Kidney (tissue), 14 donors: ENCODE measurements around the gene CRIM1. TPM values are rescaled to one million over a fixed set of nuclear protein-coding genes. Genes with fewer than 3 reads are reported as not detected.

Experiments used
- DNase-seq, 5 donors: peaks; one replicate each; pipeline ENCODE4 v3.0.0-alpha.2; 2013 to 2020
- FAIRE-seq: peaks from 2 replicates; lab custom pipeline; 2012; peaks lifted over from hg19 to GRCh38; lab: Jason Lieb, UNC
- H3K27ac ChIP-seq, 2 donors: one replicate each; pipeline ENCODE4 v1.7.0; 2013; ENCODE audit warnings: low read depth in 2 of 2, low read length in 2 of 2, inconsistent platforms in 1 of 2
- H3K27me3 ChIP-seq: one replicate; pipeline ENCODE4 v1.7.1; 2013; ENCODE audit warnings: low read length, inconsistent platforms; ENCODE audit not compliant: control insufficient read depth, insufficient read depth
- H3K36me3 ChIP-seq, 3 donors: one replicate each; pipeline versions ENCODE4 v1.7.0 to v1.7.1; 2013; ENCODE audit warnings: low read length in 3 of 3, control low read depth in 1 of 3, inconsistent platforms in 1 of 3; ENCODE audit not compliant: insufficient read depth in 3 of 3, control insufficient read depth in 2 of 3
- H3K4me1 ChIP-seq, 3 donors: one replicate each; pipeline versions ENCODE4 v1.7.0 to v1.7.1; 2013; ENCODE audit warnings: low read length in 3 of 3, inconsistent platforms in 1 of 3, low read depth in 1 of 3; ENCODE audit not compliant: control insufficient read depth in 2 of 3, insufficient read depth in 2 of 3
- H3K4me3 ChIP-seq, 3 donors: one replicate each; pipeline versions ENCODE4 v1.7.0 to v1.8.1; 2013; ENCODE audit warnings: low read length in 3 of 3, control low read depth in 1 of 3, inconsistent platforms in 1 of 3
- H3K9ac ChIP-seq, 3 donors: one replicate each; pipeline versions ENCODE4 v1.7.0 to v1.7.1; 2013; ENCODE audit warnings: low read length in 3 of 3, control low read depth in 1 of 3, inconsistent platforms in 1 of 3
- H3K9me3 ChIP-seq, 3 donors: one replicate each; pipeline versions ENCODE4 v1.7.0 to v1.7.1; 2013; ENCODE audit warnings: low read length in 3 of 3, control low read depth in 1 of 3, inconsistent platforms in 1 of 3; ENCODE audit not compliant: control insufficient read depth in 2 of 3, insufficient read depth in 1 of 3
- intact Hi-C: fragments of 100-400 bp; cut with DNase I; formaldehyde crosslinking; loops from one replicate; pipeline ENCODE4 v1.11.1; 2022
- polyA plus RNA-seq: library from polyadenylated mRNA; stranded (reverse); fragments of 350-450 nt; fragmentation: Illumina TruSeq; extraction: RNeasy Lipid Tissue Mini Kit (QIAGEN cat#74804); gene quantifications from one replicate; pipeline ENCODE4 v1.2.3, GENCODE V29; 2014; ENCODE audit warnings: low read depth, low replicate concordance; ENCODE audit not compliant: insufficient read depth
- total RNA-seq: library from RNA; stranded (reverse); fragmentation: NEBNext Ultra II Directional; extraction: Animal tissue kit (Norgen Biotek cat#: 25700); gene quantifications from one replicate; pipeline ENCODE4 v1.2.1, GENCODE V29; 2021
- TF ChIP-seq, protein P1 (sequence below): IDR thresholded peaks from 3 replicates; pipeline ENCODE4 v1.5.1; 2012; ENCODE audit warnings: mild to moderate bottlenecking, moderate library complexity, borderline replicate concordance; ENCODE audit not compliant: insufficient read depth; ENCODE audit errors: extremely low read depth
- donor health status: control.
- donor health status: control.
- donor health status: control.
- donor health status: control.
- donor health status: control.
- donor health status: DM: yes; HTN: yes; CAD: no.
- donor health status: Normal renal cell carcinoma (clear cell type).

The CRIM1 gene
- total and polyA plus RNA-seq, 2 donors from 2014 or later: 47.2 to 154 TPM

DNA sequence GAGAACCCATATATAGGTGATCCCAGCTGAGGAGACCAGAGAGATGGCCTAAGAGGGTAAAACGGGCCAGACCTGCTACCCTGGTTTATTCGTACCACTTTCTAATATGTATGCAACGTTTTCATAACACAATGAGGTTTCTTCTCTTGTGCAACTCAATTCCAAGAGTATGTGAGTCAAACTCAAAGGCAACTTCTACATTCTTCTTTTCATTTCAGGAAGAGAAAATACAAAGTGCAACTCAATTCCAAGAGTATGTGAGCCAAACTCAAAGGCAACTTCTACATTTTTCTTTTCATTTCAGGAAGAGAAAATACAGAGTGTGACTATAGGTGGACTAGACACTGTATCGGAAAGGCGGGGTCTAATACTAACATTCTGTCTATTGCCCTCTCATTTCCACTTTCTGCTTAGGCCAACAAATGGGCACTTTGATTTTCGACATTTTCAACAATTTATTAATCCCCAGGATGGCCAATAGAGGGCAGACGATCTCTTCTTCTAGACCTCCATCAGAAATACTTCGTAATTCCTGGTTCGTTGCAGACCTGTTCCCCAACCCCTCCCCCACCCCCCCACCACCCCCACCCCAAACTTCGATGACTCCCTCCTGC, 3.7 kb upstream of the CRIM1 start:
- intact Hi-C loops: loop anchor here (10.0 kb wide), 1 partner anchor 143 kb away; no protein-coding TSS in a partner anchor
- H3K4me1 ChIP-seq: peaks cover 3 to 9% (median 8%) of the 10 kb centered on the region in 3 donors
- H3K4me3 ChIP-seq: no peak overlapping the region
- TF ChIP-seq, protein P1, sequence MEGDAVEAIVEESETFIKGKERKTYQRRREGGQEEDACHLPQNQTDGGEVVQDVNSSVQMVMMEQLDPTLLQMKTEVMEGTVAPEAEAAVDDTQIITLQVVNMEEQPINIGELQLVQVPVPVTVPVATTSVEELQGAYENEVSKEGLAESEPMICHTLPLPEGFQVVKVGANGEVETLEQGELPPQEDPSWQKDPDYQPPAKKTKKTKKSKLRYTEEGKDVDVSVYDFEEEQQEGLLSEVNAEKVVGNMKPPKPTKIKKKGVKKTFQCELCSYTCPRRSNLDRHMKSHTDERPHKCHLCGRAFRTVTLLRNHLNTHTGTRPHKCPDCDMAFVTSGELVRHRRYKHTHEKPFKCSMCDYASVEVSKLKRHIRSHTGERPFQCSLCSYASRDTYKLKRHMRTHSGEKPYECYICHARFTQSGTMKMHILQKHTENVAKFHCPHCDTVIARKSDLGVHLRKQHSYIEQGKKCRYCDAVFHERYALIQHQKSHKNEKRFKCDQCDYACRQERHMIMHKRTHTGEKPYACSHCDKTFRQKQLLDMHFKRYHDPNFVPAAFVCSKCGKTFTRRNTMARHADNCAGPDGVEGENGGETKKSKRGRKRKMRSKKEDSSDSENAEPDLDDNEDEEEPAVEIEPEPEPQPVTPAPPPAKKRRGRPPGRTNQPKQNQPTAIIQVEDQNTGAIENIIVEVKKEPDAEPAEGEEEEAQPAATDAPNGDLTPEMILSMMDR: peak; percentile 70
- peak in 2 of 5 donors; percentile 55 to 74 for DNase-seq
- no peak overlapping the region for H3K27ac ChIP-seq
- H3K9ac ChIP-seq: no peak overlapping the region
- FAIRE-seq: no peak
- H3K36me3 ChIP-seq: no peaks in the 10 kb centered on the region
- H3K27me3 ChIP-seq: no peaks in the 10 kb centered on the region
- H3K9me3 ChIP-seq: no peaks in the 10 kb centered on the region

DNA sequence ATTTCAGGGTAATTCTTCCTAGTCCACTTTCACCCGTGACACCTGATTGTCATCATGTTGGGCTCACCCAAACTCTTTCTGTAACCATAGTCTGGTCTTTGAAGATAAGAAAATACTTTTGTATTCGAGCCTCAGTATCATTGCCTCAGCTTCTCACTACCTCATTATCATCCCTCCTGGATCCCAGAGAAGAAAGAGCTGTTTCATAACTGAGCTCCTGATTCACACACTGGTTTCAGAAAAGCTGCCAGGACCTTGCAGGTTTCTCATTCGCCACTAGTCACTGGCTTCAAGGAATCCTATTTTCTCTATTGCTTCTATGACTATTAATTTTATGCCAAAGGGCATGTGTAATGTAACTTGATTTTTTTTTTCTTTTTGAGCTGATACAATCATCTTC, 2.9 kb upstream of the CRIM1 start:
- Histone ChIP-seq H3K27ac (no peak overlapping the region), H3K36me3 (no peaks in the 10 kb centered on the region), H3K9ac (no peak overlapping the region), H3K27me3 (no peaks in the 10 kb centered on the region), H3K4me1 (peaks cover 3 to 12% (median 8%) of the 10 kb centered on the region in 3 donors), H3K9me3 (no peaks in the 10 kb centered on the region), H3K4me3 (no peak overlapping the region)
- DNase-seq: no peak
- intact Hi-C loops: loop anchor here (10.0 kb wide), 1 partner anchor 142 kb away; no protein-coding TSS in a partner anchor
- TF ChIP-seq, protein P1: peak; percentile 16
- FAIRE-seq: no peak

DNA sequence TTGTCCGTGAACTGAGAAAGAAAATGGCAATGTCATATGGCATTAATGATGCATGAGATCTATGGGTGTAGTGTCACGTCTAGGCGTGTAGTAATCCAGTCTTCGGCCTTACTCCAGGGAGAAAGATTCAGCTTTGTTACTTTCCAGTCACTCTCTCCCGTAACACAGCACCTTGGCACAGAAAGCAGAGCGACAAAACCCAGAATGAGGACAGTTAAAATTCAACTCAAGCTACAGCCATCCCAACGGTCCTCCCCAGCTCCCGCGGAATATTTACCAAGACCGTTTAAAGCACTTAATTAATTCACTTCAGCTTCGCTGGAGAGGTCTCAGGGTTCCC, 797 bp upstream of the CRIM1 start:
- peak overlapping the region; percentile 78 to 94 for H3K27ac ChIP-seq
- peak overlapping the region; percentile 22 to 65 (median 48) for H3K9ac ChIP-seq
- H3K36me3 ChIP-seq: no peaks in the 10 kb centered on the region
- TF ChIP-seq, protein P1: no peak
- intact Hi-C loops: loop anchor here (10.0 kb wide), 1 partner anchor 140 kb away; no protein-coding TSS in a partner anchor
- peak overlapping the region; percentile 55 to 86 (median 80) for H3K4me3 ChIP-seq
- no peaks in the 10 kb centered on the region for H3K27me3 ChIP-seq
- no peak for FAIRE-seq
- peak in 2 of 5 donors; percentile 45 to 71 for DNase-seq
- H3K4me1 ChIP-seq: peaks cover 3 to 16% (median 10%) of the 10 kb centered on the region in 3 donors
- H3K9me3 ChIP-seq: no peaks in the 10 kb centered on the region
